Spleen (tissue), 11 donors: ENCODE data around the gene ORAI3. TPM values are rescaled to one million over a fixed set of nuclear protein-coding genes. Genes with fewer than 3 reads are reported as not detected.

Experiments
- DNase-seq: peaks from one replicate; pipeline ENCODE4 v3.0.0-alpha.2; 2020
- H3K27ac ChIP-seq, 8 donors: fragments of 200-600 bp; sonication (generic) in 7 of 8; 1 replicate in 4 of 8; 2 replicates in 4 of 8; pipeline versions ENCODE4 v1.5.0 to v1.8.0; 2016 to 2021; ENCODE audit warnings: inconsistent platforms in 4 of 8, mild to moderate bottlenecking in 4 of 8, moderate library complexity in 1 of 8
- H3K27me3 ChIP-seq, 7 donors: fragments of 200-600 bp; sonication (generic) in 6 of 7; replicated peaks in 1 of 7; 1 replicate in 4 of 7; 2 replicates in 3 of 7; pipeline versions ENCODE4 v1.5.0 to v1.8.0; 2016 to 2021; ENCODE audit warnings: inconsistent platforms in 3 of 7, mild to moderate bottlenecking in 1 of 7
- H3K36me3 ChIP-seq, 6 donors: fragments of 200-600 bp; sonication (generic) in 5 of 6; 1 replicate in 4 of 6; 2 replicates in 2 of 6; pipeline versions ENCODE4 v1.5.0 to v1.8.0; 2016 to 2021; ENCODE audit warnings: inconsistent platforms in 2 of 6
- H3K4me1 ChIP-seq, 6 donors: fragments of 200-600 bp; sonication (generic) in 5 of 6; 1 replicate in 3 of 6; 2 replicates in 3 of 6; pipeline versions ENCODE4 v1.5.0 to v1.8.0; 2016 to 2021; ENCODE audit warnings: inconsistent platforms in 3 of 6
- H3K4me3 ChIP-seq, 8 donors: fragments of 200-600 bp; sonication (generic) in 7 of 8; 1 replicate in 4 of 8; 2 replicates in 4 of 8; pipeline versions ENCODE4 v1.5.0 to v1.8.0; 2016 to 2021; ENCODE audit warnings: inconsistent platforms in 4 of 8, mild to moderate bottlenecking in 4 of 8, moderate library complexity in 2 of 8
- H3K9me3 ChIP-seq, 8 donors: fragments of 200-600 bp; sonication (generic) in 7 of 8; 1 replicate in 4 of 8; 2 replicates in 4 of 8; pipeline versions ENCODE4 v1.5.0 to v1.8.0; 2016 to 2021; ENCODE audit warnings: inconsistent platforms in 4 of 8
- POLR2A ChIP-seq, 3 donors: fragments of 450-650 bp; IDR thresholded peaks; one replicate each; pipeline ENCODE4 v1.5.1; 2017; ENCODE audit warnings: antibody characterized with exemption in 3 of 3, mild to moderate bottlenecking in 1 of 3
- POLR2AphosphoS5 ChIP-seq, 3 donors: sonication (generic); formaldehyde crosslinking; IDR thresholded peaks; one replicate each; pipeline ENCODE4 v1.5.1; 2017; ENCODE audit warnings: antibody characterized with exemption in 3 of 3
- WGBS, 5 donors: extraction: QIAGEN DNeasy Blood & Tissue Kit in 3 of 5; methylation state at CpG; one replicate each; pipeline versions ENCODE4 v1.1.5 to v1.1.7; 2013 to 2018; 5-methylcytosine and 5-hydroxymethylcytosine counted together
- intact Hi-C: fragments of 100-400 bp; cut with DNase I; formaldehyde crosslinking; loops from one replicate; pipeline ENCODE4 v1.15.0; 2023; ENCODE audit warnings: low total_unique reads
- polyA plus RNA-seq, 3 donors: library from polyadenylated mRNA; stranded (reverse); fragments of 200-250 nt; gene quantifications; one replicate each; pipeline ENCODE4 v1.2.1, GENCODE V29; 2013
- total RNA-seq, 7 donors: library from RNA; depleted of rRNA in 3 of 7; stranded (reverse); fragments of >200 nt in 3 of 7; fragmentation: NEBNext Ultra II Directional in 4 of 7; extraction: Animal tissue kit (Norgen Biotek cat#: 25700) in 4 of 7; gene quantifications; one replicate each; pipeline versions ENCODE4 v1.1.0 to v1.2.1, GENCODE V29; 2016 to 2021
- TF ChIP-seq, protein P1 (sequence below), 11 experiments: fragments of 200-600 bp in 7 of 11; fragments of 450-650 bp in 4 of 11; sonication (generic) in 4 of 11; IDR thresholded peaks in 8 of 11; conservative IDR thresholded peaks in 3 of 11; 1 replicate in 7 of 11; 2 replicates in 4 of 11; pipeline versions ENCODE4 v1.4.0 to v1.8.0; 2016 to 2021; ENCODE audit warnings: antibody characterized with exemption in 11 of 11, inconsistent platforms in 4 of 11, mild to moderate bottlenecking in 1 of 11
- donor health status: healthy with polysubstance abuse.
- donor health status: DM: no; HTN: no; CAD: no; lungs with moderate emphysema.
- donor health status: DM: no; HTN: no; CAD: no.
- donor health status: Bipolar disorder and iron deficiency.
- donor health status: healthy.
- donor health status: DM: no; HTN: no; CAD: no.
- donor health status: DM: yes; HTN: yes; CAD: no.

Gene ORAI3
- total and polyA plus RNA-seq, 10 donors: 20.7 to 44.8 (median 26.3) TPM

DNA sequence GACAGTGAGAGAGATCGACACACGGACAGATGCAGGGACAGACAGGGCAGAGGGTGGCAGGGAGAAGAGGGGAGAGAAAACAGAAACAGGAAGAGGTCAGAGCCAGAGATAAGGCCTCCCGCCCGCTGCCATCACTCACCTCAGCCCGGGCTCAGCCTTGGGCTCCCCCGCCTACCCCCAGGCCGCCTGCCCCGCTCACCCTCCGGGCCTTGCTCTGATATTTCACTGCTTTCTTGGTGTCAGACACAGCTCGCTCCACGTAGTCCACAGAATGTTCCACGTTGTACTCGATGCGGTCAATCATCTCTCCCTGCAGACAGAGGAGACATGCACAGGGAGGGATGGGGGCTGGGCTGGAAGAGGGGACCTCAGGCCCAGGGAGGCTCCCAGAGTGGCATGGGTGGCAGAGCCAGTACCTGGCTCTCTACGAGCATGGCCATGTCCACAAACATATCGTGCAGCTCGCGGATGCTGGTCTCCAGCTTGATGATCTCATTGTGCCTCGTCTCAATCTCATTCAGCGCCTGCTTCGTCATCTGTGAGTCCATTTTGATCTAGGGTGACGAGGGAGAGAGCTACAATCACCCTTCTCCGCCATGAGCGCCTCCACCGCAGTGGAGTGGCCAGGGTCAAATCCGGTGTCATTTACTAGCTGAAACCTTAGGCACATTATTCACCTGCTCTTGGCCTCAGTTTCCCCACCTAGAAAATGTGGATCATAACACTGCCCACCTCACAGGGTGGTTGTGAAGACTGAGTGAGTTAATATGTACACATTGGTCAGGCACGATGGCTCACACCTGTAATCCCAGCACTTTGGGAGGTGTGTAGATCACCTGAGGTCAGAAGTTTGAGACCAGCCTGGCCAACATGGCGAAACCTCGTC is 44.3 kb downstream of the ORAI3 start:
- Histone ChIP-seq H3K36me3 (peaks cover 0 to 7% (median 0%) of the 10 kb centered on the region in 6 donors), H3K4me1 (peaks cover 0 to 26% (median 16%) of the 10 kb centered on the region in 6 donors), H3K4me3 (no peak overlapping the region), H3K27ac (no peak overlapping the region), H3K9me3 (no peaks in the 10 kb centered on the region), H3K27me3 (peaks cover 0 to 10% (median 0%) of the 10 kb centered on the region in 7 donors)
- intact Hi-C loops: loop anchor here (5.0 kb wide), 1 partner anchor 874 kb away; no protein-coding TSS in a partner anchor
- TF ChIP-seq, protein P1, sequence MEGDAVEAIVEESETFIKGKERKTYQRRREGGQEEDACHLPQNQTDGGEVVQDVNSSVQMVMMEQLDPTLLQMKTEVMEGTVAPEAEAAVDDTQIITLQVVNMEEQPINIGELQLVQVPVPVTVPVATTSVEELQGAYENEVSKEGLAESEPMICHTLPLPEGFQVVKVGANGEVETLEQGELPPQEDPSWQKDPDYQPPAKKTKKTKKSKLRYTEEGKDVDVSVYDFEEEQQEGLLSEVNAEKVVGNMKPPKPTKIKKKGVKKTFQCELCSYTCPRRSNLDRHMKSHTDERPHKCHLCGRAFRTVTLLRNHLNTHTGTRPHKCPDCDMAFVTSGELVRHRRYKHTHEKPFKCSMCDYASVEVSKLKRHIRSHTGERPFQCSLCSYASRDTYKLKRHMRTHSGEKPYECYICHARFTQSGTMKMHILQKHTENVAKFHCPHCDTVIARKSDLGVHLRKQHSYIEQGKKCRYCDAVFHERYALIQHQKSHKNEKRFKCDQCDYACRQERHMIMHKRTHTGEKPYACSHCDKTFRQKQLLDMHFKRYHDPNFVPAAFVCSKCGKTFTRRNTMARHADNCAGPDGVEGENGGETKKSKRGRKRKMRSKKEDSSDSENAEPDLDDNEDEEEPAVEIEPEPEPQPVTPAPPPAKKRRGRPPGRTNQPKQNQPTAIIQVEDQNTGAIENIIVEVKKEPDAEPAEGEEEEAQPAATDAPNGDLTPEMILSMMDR (IDR thresholded peaks at IDR 0.05 in 8 of 11, conservative IDR thresholded peaks at IDR 0.05 in 3 of 11): no peak
- TF ChIP-seq POLR2A (IDR thresholded peaks at IDR 0.05) (no peak), POLR2AphosphoS5 (IDR thresholded peaks at IDR 0.05) (no peak)
- no peak for DNase-seq
- WGBS, 5 donors: 69 to 81% (median 76%) methylated on average over 29 of the region's 29 CpGs

DNA sequence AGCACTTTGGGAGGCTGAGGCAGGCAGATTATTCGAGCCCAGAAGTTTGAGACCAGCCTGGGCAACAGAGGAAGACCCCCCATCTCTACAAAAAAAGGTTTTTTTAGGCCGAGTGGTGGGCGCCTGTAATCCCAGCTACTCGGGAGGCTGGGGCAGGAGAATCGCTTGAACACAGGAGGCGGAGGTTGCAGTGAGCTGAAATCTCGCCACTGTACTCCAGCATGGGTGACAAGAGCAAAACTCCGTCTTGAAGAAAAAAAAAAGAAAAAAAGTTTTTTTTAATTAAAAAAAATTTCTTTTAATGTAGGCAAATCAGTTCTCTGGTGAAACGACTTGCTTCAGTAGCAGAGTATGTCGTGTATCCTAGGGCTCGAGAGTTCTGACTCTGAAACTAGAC is 47.1 kb downstream of the ORAI3 start:
- WGBS, 5 donors: 79 to 88% (median 82%) methylated on average over 11 of the region's 11 CpGs
- TF ChIP-seq POLR2AphosphoS5 (IDR thresholded peaks at IDR 0.05) (no peak), POLR2A (IDR thresholded peaks at IDR 0.05) (no peak)
- TF ChIP-seq, protein P1 (IDR thresholded peaks at IDR 0.05 in 8 of 11, conservative IDR thresholded peaks at IDR 0.05 in 3 of 11): no peak
- peak overlapping the region; percentile 53 to 90 (median 79) for H3K27ac ChIP-seq

GRCh38 chr16:30996324-30996984 is 47.6 kb downstream of the ORAI3 start:
- 30 to 48% (median 32%) methylated on average over 18 to 23 of the region's 23 CpGs for WGBS, 5 donors
- Histone ChIP-seq H3K4me1 (peaks cover 0 to 28% (median 17%) of the 10 kb centered on the region in 6 donors), H3K4me3 (peak overlapping the region; percentile 27 to 76 (median 44)), H3K27ac (peak overlapping the region; percentile 53 to 90 (median 79)), H3K9me3 (no peaks in the 10 kb centered on the region), H3K27me3 (peaks cover 0 to 10% (median 0%) of the 10 kb centered on the region in 7 donors), H3K36me3 (no peaks in the 10 kb centered on the region)
- TF ChIP-seq POLR2A (IDR thresholded peaks at IDR 0.05) (no peak), POLR2AphosphoS5 (IDR thresholded peaks at IDR 0.05) (no peak)
- TF ChIP-seq, protein P1 (IDR thresholded peaks at IDR 0.05 in 8 of 11, conservative IDR thresholded peaks at IDR 0.05 in 3 of 11): no peak
- intact Hi-C loops: no loop called here
- no peak for DNase-seq

More for the DNA sequence above, 47.1 kb downstream of the ORAI3 start:
- Histone ChIP-seq H3K36me3 (no peaks in the 10 kb centered on the region), H3K4me3 (peak overlapping the region in 2 of 8 donors; percentile 47 to 76), H3K27me3 (peaks cover 0 to 10% (median 0%) of the 10 kb centered on the region in 7 donors), H3K4me1 (peaks cover 0 to 28% (median 17%) of the 10 kb centered on the region in 6 donors), H3K9me3 (no peaks in the 10 kb centered on the region)
- no peak for DNase-seq
- intact Hi-C loops: no loop called here
